K562 (cell line): ENCODE data around the gene KMT2D. TPM values are rescaled to one million over a fixed set of nuclear protein-coding genes. Genes with fewer than 3 reads are reported as not detected.
A peak's percentile ranks its signal among the peaks of the same experiment; 100 is the strongest.

Experiments
- CEBPB ChIP-seq: fragments of 450-650 bp; IDR thresholded peaks from 2 replicates; pipeline ENCODE4 v1.6.1; 2016; ENCODE audit warnings: missing genetic modification characterization, missing compliant biosample characterization
- DDX20 ChIP-seq: fragments of 450-650 bp; IDR thresholded peaks from 2 replicates; pipeline ENCODE4 v1.6.1; 2016; ENCODE audit warnings: missing genetic modification characterization, low read depth, mild to moderate bottlenecking, missing compliant biosample characterization, moderate library complexity
- ELF1 ChIP-seq: fragments of 200-800 bp; sonication (Bioruptor generic); IDR thresholded peaks from 2 replicates; pipeline ENCODE4 v1.6.1; 2016; ENCODE audit warnings: missing genetic modification characterization, missing compliant biosample characterization
- GABPB1 ChIP-seq: sonication (generic); formaldehyde crosslinking; IDR thresholded peaks from 2 replicates; pipeline ENCODE4 v1.8.0; 2022; ENCODE audit warnings: mild to moderate bottlenecking, missing genetic modification reagents
- NBN ChIP-seq: fragments of 450-650 bp; IDR thresholded peaks from 2 replicates; pipeline ENCODE4 v1.6.1; 2016; ENCODE audit warnings: low read depth, mild to moderate bottlenecking
- SMARCA4 ChIP-seq: fragments of 450-650 bp; IDR thresholded peaks from 2 replicates; pipeline ENCODE4 v1.6.1; 2016
- SMC3 ChIP-seq: conservative IDR thresholded peaks from 2 replicates; pipeline ENCODE4 v1.6.1; 2011; ENCODE audit warnings: low read depth, low read length, improper control_type of control experiment; ENCODE audit not compliant: insufficient read depth
- SRSF7 ChIP-seq: fragments of 200-400 bp; formaldehyde crosslinking; optimal IDR thresholded peaks from 2 replicates; pipeline ENCODE3; 2017; ENCODE audit warnings: mild to moderate bottlenecking, low read depth, low read length
- ZKSCAN1 ChIP-seq: fragments of 150-350 bp; IDR thresholded peaks from 2 replicates; pipeline ENCODE4 v1.6.1; 2016; ENCODE audit warnings: low read depth, low read length
- polyA plus RNA-seq, 8 experiments: library from polyadenylated mRNA; depleted of rRNA in 4 of 8; stranded (reverse) in 5 of 8; unstranded in 3 of 8; fragments of >200 nt; fragmentation: Nextera tagmentation in 2 of 8; fragmentation: Illumina TruSeq in 1 of 8; extraction: Ambion mirVana in 2 of 8; extraction: Trizol in 1 of 8; gene quantifications; 2 replicates each; pipeline versions ENCODE4 v1.2.1 to v1.2.3, GENCODE V29; 2011 to 2014; ENCODE audit warnings: inconsistent platforms in 1 of 8, missing spikeins in 1 of 8
- total RNA-seq, 7 experiments: library from RNA; depleted of rRNA in 6 of 7; stranded (reverse); fragments of >200 nt in 6 of 7; fragmentation: Illumina TruSeq in 2 of 7; extraction: Trizol in 2 of 7; gene quantifications; 2 replicates each; pipeline versions ENCODE4 v1.2.1 to v1.2.3, GENCODE V29; 2011 to 2021; ENCODE audit warnings: low replicate concordance in 1 of 7
- TF ChIP-seq, protein P1 (sequence below): conservative IDR thresholded peaks from 2 replicates; pipeline ENCODE4 v1.6.1; 2011; ENCODE audit warnings: low read depth, mild to moderate bottlenecking, low read length; ENCODE audit not compliant: control insufficient read depth
- TF ChIP-seq, protein P2 (sequence below), 2 experiments: fragments of 450-650 bp in 1 of 2; IDR thresholded peaks; 2 replicates each; pipeline ENCODE4 v1.6.1; 2011 to 2017; ENCODE audit warnings: low read depth in 2 of 2, antibody characterized with exemption in 1 of 2, borderline replicate concordance in 1 of 2, low read length in 1 of 2, mild to moderate bottlenecking in 1 of 2, mixed read lengths in 1 of 2; ENCODE audit not compliant: control insufficient read depth in 1 of 2
- TF ChIP-seq, protein P3 (sequence below), 2 experiments: fragments of 450-650 bp in 1 of 2; sonication (generic) in 1 of 2; formaldehyde crosslinking in 1 of 2; IDR thresholded peaks; 2 replicates each; pipeline versions ENCODE4 v1.7.1 to v1.9.0; 2016 to 2022; ENCODE audit warnings: inconsistent platforms in 1 of 2, mild to moderate bottlenecking in 1 of 2, missing genetic modification reagents in 1 of 2

The KMT2D gene
- total and polyA plus RNA-seq, 9 of the 15 experiments (the other 6 are each of a cell fraction or from before 2014, with no cell fraction given): 0.22 to 93.7 (median 13.7) TPM

DNA sequence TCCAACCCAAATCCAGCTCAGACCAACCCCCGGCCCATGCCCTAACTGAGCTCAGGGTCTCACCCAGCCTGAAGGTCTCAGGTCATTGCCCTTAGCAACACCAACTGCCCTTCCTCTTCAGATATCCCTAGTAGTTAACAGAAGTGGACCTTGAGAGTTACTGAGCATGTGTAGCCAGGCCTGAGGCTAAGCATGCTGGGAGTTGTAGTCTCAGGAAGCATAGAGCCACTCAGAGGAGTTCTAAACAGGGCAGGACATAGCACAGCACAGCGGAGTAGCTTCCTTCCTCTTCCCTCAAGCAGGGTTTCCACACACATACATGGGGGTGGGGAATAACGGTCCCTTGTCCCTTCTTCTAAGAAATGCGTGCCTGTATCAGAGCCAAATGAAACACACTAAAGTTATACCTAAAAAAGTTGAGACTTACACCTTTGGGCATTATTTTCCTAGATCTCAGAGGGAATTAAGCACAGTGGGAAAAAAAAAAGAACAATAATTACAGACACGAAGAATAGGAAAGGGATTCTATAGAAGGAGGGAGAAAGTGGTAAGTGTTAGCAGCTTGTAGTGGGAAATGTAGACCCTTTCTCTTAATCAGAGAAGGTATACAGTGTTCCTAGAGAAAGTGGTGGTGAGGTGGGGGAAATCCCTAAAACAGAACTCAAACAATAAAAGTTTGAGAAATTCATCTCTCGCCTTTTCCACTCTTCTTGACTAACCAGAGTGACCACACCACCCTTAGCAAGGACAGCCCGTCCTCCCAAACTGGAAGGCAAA, 4.4 kb downstream of the KMT2D start (continued):
- TF ChIP-seq ELF1 (tag) (peak; percentile 64; the same call in 1 of the 2 replicates), SMC3 (0 out of 2 replicates have a peak, but pooled peaks have one; percentile 2), ZKSCAN1 (no peak), GABPB1 (peak; percentile 67; the same call in 1 of the 2 replicates), CEBPB (tag) (peak; percentile 53), SRSF7 (no peak), DDX20 (tag) (no peak), NBN (peak; percentile 42; the same call in 1 of the 2 replicates), SMARCA4 (0 out of 2 replicates have a peak, but pooled peaks have one; percentile 19)
- TF ChIP-seq, protein P1, sequence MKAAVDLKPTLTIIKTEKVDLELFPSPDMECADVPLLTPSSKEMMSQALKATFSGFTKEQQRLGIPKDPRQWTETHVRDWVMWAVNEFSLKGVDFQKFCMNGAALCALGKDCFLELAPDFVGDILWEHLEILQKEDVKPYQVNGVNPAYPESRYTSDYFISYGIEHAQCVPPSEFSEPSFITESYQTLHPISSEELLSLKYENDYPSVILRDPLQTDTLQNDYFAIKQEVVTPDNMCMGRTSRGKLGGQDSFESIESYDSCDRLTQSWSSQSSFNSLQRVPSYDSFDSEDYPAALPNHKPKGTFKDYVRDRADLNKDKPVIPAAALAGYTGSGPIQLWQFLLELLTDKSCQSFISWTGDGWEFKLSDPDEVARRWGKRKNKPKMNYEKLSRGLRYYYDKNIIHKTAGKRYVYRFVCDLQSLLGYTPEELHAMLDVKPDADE: peak; percentile 84; the same call in 1 of the 2 replicates
- TF ChIP-seq, protein P2, sequence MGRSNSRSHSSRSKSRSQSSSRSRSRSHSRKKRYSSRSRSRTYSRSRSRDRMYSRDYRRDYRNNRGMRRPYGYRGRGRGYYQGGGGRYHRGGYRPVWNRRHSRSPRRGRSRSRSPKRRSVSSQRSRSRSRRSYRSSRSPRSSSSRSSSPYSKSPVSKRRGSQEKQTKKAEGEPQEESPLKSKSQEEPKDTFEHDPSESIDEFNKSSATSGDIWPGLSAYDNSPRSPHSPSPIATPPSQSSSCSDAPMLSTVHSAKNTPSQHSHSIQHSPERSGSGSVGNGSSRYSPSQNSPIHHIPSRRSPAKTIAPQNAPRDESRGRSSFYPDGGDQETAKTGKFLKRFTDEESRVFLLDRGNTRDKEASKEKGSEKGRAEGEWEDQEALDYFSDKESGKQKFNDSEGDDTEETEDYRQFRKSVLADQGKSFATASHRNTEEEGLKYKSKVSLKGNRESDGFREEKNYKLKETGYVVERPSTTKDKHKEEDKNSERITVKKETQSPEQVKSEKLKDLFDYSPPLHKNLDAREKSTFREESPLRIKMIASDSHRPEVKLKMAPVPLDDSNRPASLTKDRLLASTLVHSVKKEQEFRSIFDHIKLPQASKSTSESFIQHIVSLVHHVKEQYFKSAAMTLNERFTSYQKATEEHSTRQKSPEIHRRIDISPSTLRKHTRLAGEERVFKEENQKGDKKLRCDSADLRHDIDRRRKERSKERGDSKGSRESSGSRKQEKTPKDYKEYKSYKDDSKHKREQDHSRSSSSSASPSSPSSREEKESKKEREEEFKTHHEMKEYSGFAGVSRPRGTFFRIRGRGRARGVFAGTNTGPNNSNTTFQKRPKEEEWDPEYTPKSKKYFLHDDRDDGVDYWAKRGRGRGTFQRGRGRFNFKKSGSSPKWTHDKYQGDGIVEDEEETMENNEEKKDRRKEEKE (IDR thresholded peaks at IDR 0.05; ENCODE audit: borderline replicate concordance in 1 of 2, control insufficient read depth in 1 of 2, low read depth in 2 of 2, low read length in 1 of 2): 0 out of 4 replicates have a peak, but pooled peaks of 1 of the 2 experiments have one; percentile 61
- TF ChIP-seq, protein P3, sequence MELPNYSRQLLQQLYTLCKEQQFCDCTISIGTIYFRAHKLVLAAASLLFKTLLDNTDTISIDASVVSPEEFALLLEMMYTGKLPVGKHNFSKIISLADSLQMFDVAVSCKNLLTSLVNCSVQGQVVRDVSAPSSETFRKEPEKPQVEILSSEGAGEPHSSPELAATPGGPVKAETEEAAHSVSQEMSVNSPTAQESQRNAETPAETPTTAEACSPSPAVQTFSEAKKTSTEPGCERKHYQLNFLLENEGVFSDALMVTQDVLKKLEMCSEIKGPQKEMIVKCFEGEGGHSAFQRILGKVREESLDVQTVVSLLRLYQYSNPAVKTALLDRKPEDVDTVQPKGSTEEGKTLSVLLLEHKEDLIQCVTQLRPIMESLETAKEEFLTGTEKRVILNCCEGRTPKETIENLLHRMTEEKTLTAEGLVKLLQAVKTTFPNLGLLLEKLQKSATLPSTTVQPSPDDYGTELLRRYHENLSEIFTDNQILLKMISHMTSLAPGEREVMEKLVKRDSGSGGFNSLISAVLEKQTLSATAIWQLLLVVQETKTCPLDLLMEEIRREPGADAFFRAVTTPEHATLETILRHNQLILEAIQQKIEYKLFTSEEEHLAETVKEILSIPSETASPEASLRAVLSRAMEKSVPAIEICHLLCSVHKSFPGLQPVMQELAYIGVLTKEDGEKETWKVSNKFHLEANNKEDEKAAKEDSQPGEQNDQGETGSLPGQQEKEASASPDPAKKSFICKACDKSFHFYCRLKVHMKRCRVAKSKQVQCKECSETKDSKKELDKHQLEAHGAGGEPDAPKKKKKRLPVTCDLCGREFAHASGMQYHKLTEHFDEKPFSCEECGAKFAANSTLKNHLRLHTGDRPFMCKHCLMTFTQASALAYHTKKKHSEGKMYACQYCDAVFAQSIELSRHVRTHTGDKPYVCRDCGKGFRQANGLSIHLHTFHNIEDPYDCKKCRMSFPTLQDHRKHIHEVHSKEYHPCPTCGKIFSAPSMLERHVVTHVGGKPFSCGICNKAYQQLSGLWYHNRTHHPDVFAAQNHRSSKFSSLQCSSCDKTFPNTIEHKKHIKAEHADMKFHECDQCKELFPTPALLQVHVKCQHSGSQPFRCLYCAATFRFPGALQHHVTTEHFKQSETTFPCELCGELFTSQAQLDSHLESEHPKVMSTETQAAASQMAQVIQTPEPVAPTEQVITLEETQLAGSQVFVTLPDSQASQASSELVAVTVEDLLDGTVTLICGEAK (IDR thresholded peaks at IDR 0.05): peak; percentile 82
- TF ChIP-seq, protein P3 (CRISPR knock-in tag; IDR thresholded peaks at IDR 0.05): no peak
